Measurements from ENCODE around the gene SLC34A3. TPM values are rescaled to one million over a fixed set of nuclear protein-coding genes. Genes with fewer than 3 reads are reported as not detected.

SLC34A3 gene
- total and polyA plus RNA-seq, 2 experiments from 2014 or later: not detected

GRCh38 chr9:137192859-137193258, 37.8 kb upstream of the SLC34A3 start:
- H3K4me3 ChIP-seq: no peak overlapping the region
- no peaks in the 10 kb centered on the region for H3K9me3 ChIP-seq (ENCODE audit: low read depth)
- peaks cover 14% of the 10 kb centered on the region for H3K4me1 ChIP-seq (ENCODE audit: low read depth)
- no peaks in the 10 kb centered on the region for H3K27me3 ChIP-seq
- no peak for DNase-seq (ENCODE audit: low read depth in 1 of 2, low spot score in 1 of 2)
- TF ChIP-seq CTCF (IDR thresholded peaks at IDR 0.05; ENCODE audit: low read depth, low read length): no peak
- peaks cover 4% of the 10 kb centered on the region for H3K36me3 ChIP-seq
- no peak overlapping the region for H3K27ac ChIP-seq

GRCh38 chr9:137193771-137194170, 36.9 kb upstream of the SLC34A3 start:
- no peak for DNase-seq (ENCODE audit: low read depth in 1 of 2, low spot score in 1 of 2)
- Histone ChIP-seq H3K27ac (no peak overlapping the region), H3K4me1 (ENCODE audit: low read depth) (peaks cover 23% of the 10 kb centered on the region), H3K36me3 (peaks cover 4% of the 10 kb centered on the region), H3K27me3 (no peaks in the 10 kb centered on the region), H3K4me3 (no peak overlapping the region), H3K9me3 (ENCODE audit: low read depth) (no peaks in the 10 kb centered on the region)
- TF ChIP-seq CTCF (IDR thresholded peaks at IDR 0.05; ENCODE audit: low read depth, low read length): no peak

DNA sequence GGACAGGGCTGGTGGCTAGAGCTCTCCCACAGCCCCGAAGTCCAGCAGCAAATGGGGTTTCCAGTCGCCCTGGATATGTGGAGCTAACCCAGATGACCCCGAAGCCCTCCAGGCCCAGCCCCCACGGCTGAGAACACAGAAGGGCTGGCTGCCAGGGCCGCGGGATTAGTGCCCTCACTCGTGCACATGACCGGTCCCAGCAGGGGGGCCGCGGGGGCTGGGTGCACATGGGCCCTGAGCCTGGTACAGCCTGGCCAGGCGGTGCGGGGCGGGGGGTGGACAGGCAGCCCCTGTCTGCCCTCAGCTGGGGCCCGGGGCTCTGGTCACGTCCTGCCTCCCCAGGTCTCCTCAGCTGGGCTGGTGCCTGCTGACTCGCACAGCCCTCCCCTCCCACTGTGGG, 36.3 kb upstream of the SLC34A3 start:
- H3K36me3 ChIP-seq: peaks cover 4% of the 10 kb centered on the region
- no peak overlapping the region for H3K4me3 ChIP-seq
- H3K9me3 ChIP-seq (ENCODE audit: low read depth): no peaks in the 10 kb centered on the region
- TF ChIP-seq CTCF (IDR thresholded peaks at IDR 0.05; ENCODE audit: low read depth, low read length): no peak
- H3K4me1 ChIP-seq (ENCODE audit: low read depth): peaks cover 29% of the 10 kb centered on the region
- no peaks in the 10 kb centered on the region for H3K27me3 ChIP-seq
- no peak overlapping the region for H3K27ac ChIP-seq
- no peak for DNase-seq (ENCODE audit: low read depth in 1 of 2, low spot score in 1 of 2)

DNA sequence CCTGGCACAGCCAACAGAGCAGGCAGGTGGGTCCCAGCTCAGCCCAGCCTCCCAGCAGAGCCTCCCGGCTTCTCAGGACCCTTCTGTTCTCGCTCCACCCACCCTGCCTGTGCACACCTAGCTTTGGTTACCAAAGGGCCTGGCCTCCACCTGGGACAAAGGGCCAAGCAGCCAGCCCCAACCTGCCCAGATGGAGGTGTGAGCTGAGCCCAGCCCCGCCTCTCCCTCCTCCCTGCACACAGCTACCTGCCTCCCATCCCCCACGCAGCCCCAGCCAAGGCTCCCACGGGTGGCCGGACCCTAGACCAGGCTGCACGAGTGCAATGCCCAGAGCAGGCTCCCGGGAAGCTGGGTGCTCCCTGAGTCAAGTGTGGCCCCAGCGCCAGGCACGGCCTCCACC, 35.8 kb upstream of the SLC34A3 start:
- H3K36me3 ChIP-seq: peaks cover 4% of the 10 kb centered on the region
- H3K27ac ChIP-seq: no peak overlapping the region
- no peak overlapping the region for H3K4me3 ChIP-seq
- TF ChIP-seq CTCF (IDR thresholded peaks at IDR 0.05; ENCODE audit: low read depth, low read length): no peak
- H3K4me1 ChIP-seq (ENCODE audit: low read depth): peaks cover 28% of the 10 kb centered on the region
- no peak for DNase-seq (ENCODE audit: low read depth in 1 of 2, low spot score in 1 of 2)
- no peaks in the 10 kb centered on the region for H3K27me3 ChIP-seq
- H3K9me3 ChIP-seq (ENCODE audit: low read depth): no peaks in the 10 kb centered on the region

DNA sequence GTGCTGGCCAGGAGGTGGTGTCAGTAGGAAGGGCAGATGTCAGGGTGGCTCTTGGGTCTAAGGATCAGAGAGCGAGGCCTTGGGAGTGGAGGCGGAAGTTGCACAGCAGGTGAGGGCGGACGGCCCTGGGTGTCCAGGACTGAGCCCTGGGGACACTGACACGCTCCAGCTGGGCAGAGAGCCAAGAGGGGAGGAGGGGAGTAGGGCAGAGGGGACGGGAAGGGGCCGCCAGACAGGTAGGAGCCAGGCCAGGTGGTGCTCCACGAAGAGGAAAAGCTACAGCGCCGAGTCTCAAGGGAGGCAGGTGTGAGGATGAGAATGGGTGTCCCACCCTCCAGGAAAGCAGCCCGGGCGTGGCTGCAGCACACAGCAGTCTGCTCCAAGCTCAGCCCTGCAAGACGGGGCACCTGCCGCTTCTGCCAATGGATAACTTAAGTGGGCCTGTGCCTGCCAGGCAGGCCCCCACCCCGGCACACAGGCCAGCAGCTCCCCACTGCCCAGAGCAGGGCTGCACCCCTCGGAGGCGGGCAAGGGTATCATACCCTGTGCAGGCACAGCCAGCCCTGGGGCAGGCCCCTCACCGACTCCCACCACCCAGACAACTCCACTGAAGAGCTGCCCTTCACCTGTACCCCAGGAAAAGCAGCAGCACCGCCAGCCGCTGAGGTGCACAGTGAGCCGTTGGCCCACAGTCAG, 35.0 kb upstream of the SLC34A3 start:
- H3K27me3 ChIP-seq: no peaks in the 10 kb centered on the region
- peaks cover 4% of the 10 kb centered on the region for H3K36me3 ChIP-seq
- H3K9me3 ChIP-seq (ENCODE audit: low read depth): no peaks in the 10 kb centered on the region
- DNase-seq (ENCODE audit: low read depth in 1 of 2, low spot score in 1 of 2): no peak
- no peak overlapping the region for H3K27ac ChIP-seq
- H3K4me3 ChIP-seq: no peak overlapping the region
- TF ChIP-seq CTCF (IDR thresholded peaks at IDR 0.05; ENCODE audit: low read depth, low read length): no peak
- H3K4me1 ChIP-seq (ENCODE audit: low read depth): peaks cover 25% of the 10 kb centered on the region

All from cardiac muscle cell (in vitro differentiated cells and primary cell).